GM21576 (cell line): ENCODE measurements around the gene ZNF766.
A peak's percentile ranks its signal among the peaks of the same experiment; 100 is the strongest.
"Not testable (repeated sequence)": the region's sequence is repeated elsewhere in the genome, so short reads cannot be mapped to it uniquely, and the experiment has no call there.

ENCODE experiments used
- ATAC-seq: cut with Tn5 transposase; IDR thresholded peaks from one replicate; pipeline ENCODE4 v1.9.1; 2021; ENCODE audit warnings: mild to moderate bottlenecking, moderate library complexity; ENCODE audit not compliant: unreplicated experiment

ZNF766 gene

DNA sequence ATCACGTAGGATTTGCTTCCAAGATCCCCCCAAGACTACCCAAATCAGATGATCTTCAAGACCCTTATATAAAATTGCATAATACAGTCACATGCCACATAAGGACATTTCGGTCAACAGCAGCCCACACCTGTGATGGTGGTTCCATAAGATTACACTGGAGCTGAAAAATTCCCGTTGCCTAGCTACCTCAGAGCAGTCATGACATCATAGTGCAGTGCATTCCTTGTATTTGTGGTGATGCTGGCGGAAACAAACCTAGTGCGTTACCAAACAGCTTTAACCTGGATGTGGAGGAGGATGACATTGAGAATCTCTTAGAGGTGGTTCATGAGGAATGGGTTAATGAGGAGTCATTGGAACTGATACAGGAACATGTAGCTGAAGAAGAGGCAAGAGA is 4.8 kb downstream of the ZNF766 start:
- ATAC-seq: no peak

DNA sequence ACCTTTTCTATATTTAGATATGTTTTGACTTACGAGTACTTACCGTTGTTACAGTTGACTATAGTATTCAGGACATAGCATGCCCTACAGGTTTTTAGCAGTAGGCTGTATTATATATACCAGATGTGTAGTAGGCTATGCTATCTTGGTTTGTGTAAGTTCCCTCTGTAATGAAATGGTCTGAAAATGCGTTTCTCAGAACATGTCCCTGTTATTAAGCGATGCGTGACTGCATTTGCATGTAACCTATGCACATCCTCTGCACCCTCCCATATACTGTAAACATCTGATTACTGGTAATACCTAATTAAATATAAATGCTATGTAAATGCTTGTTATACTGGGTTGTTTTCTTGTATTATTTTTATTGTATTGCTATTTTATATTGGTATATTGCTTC is 6.6 kb downstream of the ZNF766 start:
- ATAC-seq: no peak

DNA sequence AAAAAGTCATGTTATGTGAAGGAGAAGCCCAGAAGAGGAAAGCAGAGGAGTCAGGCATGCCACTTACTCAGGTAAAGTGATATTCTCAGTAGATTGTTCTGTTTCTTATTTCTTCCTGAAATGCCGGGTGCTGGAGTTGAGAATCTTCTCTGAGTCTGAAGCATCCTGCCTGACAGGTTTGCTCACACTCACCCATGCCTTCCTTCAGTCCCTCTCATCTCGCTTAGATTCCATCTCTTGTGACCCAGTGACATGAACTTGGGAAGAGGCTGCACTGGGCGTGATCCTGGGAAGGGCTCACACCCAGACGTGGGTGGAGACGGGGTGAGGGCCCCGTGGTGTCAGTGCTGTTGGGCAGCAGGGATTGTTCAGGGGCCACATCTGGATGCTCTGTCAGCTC is 8.1 kb downstream of the ZNF766 start:
- no peak for ATAC-seq

DNA sequence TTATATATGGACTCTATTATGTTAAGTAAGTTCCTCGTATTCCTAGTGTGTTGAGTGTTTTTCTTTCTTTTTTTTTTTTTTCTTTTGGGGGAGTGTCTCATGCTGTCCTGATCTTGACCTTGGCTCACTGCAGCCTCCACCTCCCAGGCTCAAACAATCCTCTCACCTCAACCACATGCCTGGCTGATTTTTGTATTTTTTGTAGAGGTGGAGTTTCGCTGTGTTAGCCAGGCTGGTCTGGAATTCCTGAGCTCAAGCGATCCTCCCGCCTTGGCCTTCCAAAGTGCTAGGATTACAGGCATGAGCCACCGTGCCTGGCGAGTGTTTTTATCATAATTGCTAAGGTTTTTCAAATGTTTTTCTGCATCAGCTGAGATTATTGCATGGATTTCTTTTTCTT is 16.9 kb downstream of the ZNF766 start:
- no peak for ATAC-seq

DNA sequence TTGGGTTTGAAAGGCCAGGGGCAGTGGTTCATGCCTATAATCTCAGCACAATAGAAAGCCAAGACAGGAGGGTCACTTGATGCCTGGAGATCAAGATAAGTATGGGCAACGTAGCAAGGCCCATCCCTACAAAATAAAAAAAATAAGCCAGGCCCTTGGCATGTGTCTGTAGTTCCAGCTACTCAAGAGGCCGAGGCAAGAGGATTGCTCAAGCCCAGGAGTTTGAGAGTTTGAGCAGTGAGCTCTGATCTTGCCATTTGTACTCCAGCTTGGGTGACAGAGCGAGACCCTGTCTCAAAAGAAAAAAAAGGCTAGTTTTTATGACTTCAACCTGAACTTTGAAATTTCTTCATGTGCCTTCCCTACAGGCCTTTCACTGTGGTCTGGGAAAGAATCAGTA is 22.4 kb downstream of the ZNF766 start:
- no peak for ATAC-seq

DNA sequence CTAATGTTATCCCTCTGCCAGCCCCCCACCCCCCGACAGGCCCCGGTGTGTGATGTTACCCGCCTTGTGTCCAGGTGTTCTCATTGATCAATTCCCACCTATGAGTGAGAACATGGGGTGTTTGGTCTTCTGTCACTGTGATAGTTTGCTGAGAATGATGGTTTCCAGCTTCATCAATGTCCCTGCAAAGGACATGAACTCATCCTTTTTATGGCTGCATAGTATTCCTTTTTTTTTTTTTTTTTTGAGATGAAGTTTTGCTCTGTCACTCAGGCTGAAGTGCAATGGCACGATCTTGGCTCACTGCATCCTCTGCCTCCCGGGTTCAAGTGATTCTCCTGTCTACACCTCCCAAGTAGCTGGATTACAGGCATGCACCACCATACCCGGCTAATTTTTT is 23.6 kb downstream of the ZNF766 start:
- not testable (repeated sequence) for ATAC-seq

DNA sequence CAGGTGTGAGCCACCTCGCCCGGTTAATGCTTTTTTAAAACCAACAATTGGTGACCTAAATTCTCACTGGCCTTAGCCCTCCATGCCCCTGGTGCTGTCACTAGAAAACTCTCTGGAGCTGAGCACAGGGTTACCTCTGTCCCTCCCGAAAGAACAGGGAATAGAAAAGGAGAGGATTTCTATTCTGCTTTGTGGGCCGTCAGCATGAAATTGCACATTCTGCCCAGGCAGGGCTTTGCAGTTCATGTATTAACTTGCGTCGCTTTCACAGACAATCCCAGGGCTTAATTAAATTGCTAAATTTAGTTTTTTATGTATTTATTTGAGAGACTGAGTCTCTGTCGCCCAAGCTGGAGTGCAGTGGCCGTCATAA is 27.0 kb downstream of the ZNF766 start:
- ATAC-seq: no peak

DNA sequence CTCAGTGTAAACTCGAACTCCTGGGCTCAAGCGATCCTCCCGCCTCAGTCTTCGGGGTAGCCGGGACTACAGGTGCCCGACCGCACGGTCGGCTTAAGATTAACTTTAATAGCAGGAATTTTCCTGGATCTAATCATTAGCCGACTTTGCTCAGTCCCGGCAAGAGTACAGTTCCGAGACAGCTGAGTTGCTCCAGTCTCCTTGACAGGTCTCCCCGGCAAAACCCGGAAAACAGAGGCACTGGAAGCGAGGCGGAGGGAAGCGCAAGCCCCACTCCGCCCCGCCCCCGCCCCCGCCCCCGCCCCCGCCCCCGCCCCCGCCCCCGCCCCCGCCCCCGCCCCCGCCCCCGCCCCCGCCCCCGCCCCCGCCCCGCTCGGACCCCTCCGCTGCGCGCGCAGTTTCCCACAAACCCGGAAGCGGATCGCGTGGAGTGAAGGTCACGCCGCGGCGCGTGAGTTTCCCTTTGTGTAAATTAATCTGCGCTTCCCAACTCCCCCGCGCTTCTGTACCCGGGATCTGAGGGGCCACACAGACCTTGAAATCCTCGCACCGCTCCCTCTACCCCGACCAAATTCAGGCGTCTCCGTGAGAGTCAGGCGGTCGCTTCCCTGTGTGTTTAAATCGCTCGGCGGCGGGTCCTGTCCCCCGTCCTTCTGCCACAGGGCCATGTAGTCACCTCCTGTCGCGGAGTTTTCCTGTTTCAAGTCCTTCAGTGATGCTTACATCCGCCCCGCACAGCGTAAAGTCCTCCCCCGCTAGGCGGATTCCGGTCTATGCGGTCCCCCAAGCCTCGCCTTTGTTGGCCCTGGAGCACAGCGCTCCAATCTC is 27.6 kb downstream of the ZNF766 start, which contains the start of gene ZNF480:
Gene ZNF480 (plus strand): TSS at position 397 of the 828 bp plus-strand sequence. CDS start 3,244 bp downstream, outside the sequence.
- peak; percentile 45 for ATAC-seq

DNA sequence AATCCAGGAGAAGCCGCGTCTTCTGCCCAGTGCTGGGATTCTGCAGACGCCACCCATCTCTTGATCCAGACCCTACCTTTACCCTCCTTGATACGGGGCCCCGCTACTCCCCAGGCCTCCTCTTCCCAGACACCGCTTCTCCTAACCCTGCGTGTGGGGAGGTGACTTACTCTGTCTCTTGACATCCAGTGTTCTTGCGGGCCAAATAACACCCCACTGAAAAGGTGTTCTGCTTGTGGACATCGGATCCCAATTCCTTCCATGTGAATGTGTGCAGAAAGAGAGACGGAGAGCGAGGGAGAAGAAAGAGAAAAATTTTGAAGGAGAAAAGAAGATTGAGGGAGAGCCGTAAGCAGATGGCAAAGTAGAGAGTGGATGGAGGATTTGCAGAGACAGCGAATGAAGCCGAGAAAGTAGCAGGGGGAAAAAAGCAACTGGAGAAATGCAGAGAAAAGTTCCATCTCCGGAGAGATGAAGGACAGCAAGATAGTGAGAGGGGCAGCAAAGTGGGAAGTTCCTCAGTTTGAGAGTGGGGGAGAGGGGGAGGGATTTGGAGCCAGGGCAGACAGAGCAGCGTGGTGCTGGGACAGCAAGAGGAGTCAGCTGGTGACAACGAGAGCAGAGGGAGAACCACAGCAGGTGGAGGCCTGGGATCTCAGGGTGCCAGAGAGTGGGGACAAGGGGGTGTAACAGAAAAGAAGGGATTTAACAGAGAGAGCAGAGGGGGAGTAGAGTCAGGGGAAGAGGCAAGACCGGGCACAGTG is 28.4 kb downstream of the ZNF766 start:
- ATAC-seq: no peak

DNA sequence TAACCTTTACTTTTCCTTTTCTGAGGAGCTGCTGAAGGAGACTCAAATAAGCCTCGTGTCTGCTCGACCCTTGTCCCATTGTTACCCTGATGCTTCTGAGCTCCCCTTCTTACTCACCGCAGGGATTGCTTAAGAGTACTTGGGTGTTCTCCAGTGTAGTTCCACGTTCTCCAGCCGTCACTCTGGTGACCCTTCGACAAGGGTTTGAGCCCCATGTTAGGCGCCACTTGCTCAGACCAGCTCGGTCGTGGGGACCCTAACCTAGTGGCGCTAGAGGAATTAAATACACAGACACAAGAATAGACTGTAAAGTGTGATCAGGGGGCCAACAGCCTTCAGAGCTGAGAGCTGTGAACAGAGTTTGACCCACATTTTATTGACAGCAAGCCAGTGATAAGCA is 37.9 kb downstream of the ZNF766 start:
- ATAC-seq: no peak

DNA sequence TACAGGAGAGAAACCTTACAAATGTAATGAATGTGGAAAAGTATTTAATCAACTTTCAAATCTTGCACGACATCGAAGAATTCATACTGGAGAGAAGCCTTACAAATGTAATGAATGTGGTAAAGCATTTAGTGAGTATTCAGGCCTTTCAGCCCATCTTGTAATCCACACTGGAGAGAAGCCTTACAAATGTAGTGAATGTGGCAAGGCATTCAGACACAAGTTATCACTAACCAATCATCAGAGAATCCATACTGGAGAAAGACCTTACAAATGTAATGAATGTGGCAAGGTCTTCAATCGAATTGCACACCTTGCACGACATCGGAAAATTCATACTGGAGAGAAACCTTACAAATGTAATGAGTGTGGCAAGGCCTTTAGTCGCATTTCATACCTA is 53.0 kb downstream of the ZNF766 start:
- ATAC-seq: no peak

DNA sequence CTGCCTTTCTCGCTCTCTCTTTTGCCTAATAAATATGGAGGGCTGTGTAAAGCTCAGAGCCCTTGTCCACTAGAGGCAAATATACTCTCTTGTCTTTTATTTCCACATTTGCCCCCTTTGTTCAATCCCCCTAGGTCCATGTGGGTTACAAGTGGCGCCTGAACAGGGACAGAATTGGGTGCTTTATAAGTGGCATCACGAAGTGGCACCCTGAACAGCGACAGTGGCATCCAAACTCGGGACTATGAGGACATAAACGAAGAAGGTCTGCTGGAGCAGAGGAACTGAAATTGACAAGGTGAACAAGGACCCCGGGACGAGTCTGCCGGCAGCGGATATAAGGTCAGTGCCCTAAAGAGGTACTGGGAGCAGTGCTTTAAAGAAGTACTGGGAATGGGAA is 62.4 kb downstream of the ZNF766 start:
- ATAC-seq: no peak

DNA sequence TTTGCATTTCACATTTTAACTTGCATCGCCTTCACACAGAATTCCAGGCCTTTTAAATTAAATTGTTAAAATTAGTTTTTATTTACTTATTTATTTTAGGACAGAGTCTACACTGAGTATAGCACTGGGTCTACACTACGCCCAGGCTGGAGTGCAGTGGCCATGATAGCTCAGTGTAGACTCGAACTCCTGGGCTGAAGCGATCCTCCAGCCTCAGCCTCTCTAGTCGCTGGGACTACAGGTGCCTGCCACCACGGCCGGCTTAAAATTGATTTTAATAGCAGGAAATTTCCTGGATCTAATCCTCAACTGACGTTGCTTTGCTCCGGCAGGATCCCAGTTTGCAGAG is 66.4 kb downstream of the ZNF766 start:
- ATAC-seq: no peak

DNA sequence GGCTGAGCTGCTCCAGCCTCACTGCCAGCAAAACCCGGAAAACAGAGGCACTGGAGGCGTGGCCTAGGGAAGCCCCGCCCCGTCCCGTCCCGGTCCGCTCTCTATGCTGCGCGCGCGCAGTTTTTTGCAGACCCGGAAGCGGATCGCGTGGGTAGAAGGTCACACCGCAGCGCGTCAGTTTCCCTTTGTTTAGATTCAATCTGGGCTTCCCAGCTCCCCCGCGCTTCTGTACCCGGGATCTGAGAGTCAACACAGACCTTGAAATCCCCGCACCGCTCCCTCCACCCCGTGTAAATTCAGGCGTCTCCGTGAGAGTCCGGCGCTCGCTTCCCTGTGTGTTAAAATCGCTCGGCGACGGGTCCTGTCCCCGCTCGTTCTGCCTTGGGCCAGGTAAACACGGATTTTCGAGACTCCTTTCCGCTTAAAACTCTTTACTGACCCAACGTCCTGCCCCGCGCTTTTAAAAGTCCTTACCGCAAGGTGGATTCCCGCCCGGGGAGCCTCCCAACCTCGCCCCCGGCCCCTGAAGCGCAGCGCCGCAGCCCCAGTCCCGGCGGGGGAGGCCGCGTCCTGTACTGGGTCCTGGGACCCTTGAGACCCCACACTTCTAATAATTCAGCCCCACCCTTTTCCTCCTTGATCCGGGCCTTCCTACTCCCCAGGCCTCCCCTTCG is 66.9 kb downstream of the ZNF766 start, which contains the start of gene ZNF610:
Gene ZNF610 (plus strand): TSS at position 127 of the 674 bp plus-strand sequence. CDS start 12,930 bp downstream, outside the sequence.
- ATAC-seq: no peak

DNA sequence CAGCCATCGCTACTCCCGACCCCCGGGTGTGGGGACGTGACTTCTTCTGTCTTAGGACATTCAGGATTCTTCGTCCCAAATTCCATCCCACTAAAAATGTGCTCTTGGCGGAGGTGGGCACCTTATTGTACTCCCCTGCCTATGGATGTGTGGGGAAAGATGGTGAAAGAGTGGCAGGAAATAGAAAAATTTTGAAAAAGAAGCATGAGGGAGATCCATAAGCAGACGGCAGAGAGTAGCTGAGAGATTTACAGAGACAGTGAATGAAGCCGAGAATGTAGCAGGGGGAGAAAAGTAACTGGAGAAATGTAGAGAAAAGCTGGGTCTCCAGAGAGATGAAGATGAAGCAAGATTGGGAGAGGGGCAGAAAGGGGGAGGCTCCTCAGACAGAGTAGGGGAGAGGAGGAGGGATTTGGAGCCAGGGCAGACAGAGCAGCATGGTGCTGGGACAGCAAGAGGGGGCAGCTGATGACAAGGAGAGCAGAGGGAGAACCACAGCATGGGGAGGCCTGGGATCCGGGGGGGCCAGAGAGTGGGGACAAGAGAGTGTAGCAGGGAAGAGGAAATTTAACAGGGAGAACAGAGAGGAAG is 67.5 kb downstream of the ZNF766 start:
- no peak for ATAC-seq

DNA sequence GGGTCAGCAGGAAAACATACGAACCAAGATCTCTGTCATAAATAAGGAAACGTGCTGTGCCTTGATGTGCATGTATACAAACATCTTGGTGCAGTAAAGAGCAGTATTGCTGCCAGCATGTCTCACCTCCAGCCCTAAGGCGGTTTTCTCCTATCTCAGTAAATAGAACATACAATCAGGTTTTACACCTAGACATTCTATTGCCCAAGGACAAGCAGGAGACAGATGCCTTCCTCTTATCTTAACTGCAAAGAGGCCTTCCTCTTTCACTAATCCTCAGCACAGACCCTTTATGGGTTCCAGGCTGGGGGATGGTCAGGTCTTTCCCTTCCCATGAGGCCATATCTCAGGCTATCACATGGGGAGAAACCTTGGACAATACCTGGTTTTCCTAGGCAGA is 69.6 kb downstream of the ZNF766 start:
- ATAC-seq: not testable (repeated sequence)

DNA sequence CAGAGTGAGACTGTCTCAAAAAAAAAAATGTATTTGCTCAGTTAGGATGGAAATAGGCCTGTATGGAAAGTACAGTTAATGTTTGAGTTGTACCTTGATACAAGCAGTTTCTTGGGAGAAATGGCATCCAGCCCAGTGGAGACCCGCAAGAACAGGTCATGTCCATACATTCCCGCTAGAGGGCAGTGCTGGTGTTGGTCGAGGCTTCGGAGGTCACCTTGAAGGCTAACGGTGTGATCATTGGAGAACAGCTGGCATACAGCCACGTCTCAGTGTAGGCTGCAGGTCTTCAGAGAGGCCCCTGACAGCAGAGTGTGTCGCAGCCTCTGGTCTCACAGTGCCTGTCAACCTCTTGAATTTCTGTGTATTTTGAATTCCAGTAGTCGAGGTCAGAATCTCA is 74.2 kb downstream of the ZNF766 start:
- ATAC-seq: no peak

DNA sequence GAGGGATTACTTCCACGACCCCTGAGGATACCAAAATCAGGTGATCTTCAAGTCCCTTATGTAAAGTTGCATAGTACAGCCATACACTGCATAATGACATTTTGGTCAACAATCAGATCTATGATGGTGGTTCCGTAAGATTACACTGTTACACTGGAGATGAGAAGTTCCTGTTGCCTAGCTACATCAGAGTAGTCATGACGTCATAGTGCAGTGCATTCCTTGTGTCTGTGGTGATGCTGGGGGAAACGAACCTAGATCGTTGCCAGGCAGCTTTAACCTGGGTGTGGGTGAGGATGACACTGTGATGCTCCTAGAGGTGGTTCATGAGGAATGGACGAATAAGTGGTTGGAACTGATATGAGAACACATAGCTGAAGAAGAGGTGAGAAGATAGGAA is 75.8 kb downstream of the ZNF766 start:
- ATAC-seq: no peak
